ENCODE measurements around the gene WNK3. TPM values are rescaled to one million over a fixed set of nuclear protein-coding genes. Genes with fewer than 3 reads are reported as not detected.

The WNK3 gene
- total RNA-seq, 1 experiment from 2014 or later = not detected

- no peak overlapping the region for H3K27ac Mint-ChIP-seq (ENCODE audit: unreplicated experiment)
Measured at GRCh38 chrX:54157561-54157960, 200.3 kb downstream of the WNK3 start.

More at GRCh38 chrX:54157561-54157960, 200.3 kb downstream of the WNK3 start:
- BruUV-seq (replicated peaks) = no TSS peak
- Histone ChIP-seq H3K4me3 (ENCODE audit: low read depth, low read length) (no peak overlapping the region), H3K27me3 (replicated peaks; ENCODE audit: control insufficient read depth, insufficient read depth, low read length) (no peaks in the 10 kb centered on the region), H3K4me1 (no peaks in the 10 kb centered on the region), H3K36me3 (ENCODE audit: control insufficient read depth, insufficient read depth, low read length) (no peaks in the 10 kb centered on the region), H3K9me3 (no peaks in the 10 kb centered on the region)
- intact Hi-C loops (cut with micrococcal nuclease; ENCODE audit: unreplicated experiment) = no loop called here
- no peak for DNase-seq
- Mint-ChIP-seq H3K4me1 (ENCODE audit: low read depth, unreplicated experiment) (no peaks in the 10 kb centered on the region), H3K36me3 (ENCODE audit: insufficient read depth, unreplicated experiment) (no peaks in the 10 kb centered on the region), H3K27me3 (ENCODE audit: insufficient read depth, unreplicated experiment) (no peaks in the 10 kb centered on the region), H3K9me3 (ENCODE audit: unreplicated experiment) (no peaks in the 10 kb centered on the region), H3K4me3 (ENCODE audit: unreplicated experiment) (no peak overlapping the region)
- POLR2A ChIA-PET = no interaction called here
- TF ChIP-seq, protein P1, sequence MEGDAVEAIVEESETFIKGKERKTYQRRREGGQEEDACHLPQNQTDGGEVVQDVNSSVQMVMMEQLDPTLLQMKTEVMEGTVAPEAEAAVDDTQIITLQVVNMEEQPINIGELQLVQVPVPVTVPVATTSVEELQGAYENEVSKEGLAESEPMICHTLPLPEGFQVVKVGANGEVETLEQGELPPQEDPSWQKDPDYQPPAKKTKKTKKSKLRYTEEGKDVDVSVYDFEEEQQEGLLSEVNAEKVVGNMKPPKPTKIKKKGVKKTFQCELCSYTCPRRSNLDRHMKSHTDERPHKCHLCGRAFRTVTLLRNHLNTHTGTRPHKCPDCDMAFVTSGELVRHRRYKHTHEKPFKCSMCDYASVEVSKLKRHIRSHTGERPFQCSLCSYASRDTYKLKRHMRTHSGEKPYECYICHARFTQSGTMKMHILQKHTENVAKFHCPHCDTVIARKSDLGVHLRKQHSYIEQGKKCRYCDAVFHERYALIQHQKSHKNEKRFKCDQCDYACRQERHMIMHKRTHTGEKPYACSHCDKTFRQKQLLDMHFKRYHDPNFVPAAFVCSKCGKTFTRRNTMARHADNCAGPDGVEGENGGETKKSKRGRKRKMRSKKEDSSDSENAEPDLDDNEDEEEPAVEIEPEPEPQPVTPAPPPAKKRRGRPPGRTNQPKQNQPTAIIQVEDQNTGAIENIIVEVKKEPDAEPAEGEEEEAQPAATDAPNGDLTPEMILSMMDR (IDR thresholded peaks at IDR 0.05; ENCODE audit: insufficient read depth in 1 of 2, low read depth in 1 of 2, low read length in 1 of 2, severe bottlenecking in 1 of 2, unreplicated experiment in 1 of 2) = no peak
- CTCF ChIA-PET = no interaction called here

Other genes starting within 250 kb of the WNK3 start
- gene FAM120C, start 174.8 kb downstream of the WNK3 start, total RNA-seq (2022) = 6.6 and 7.0 TPM in 2 replicates
- 42.4 and 45.7 TPM in 2 replicates for gene TSR2, start 82.4 kb upstream of the WNK3 start, total RNA-seq (2022)
- 4.1 and 4.2 TPM in 2 replicates for gene FGD1, start 138.2 kb upstream of the WNK3 start, total RNA-seq (2022)
- gene GNL3L, start 172.2 kb upstream of the WNK3 start, total RNA-seq (2022) = 61.0 and 64.3 TPM in 2 replicates